SH-SY5Y (cell line): ENCODE measurements around the gene AIF1L.

ENCODE experiments used
- GATA2 ChIP-seq: IDR thresholded peaks from 2 replicates; pipeline ENCODE4 v1.6.1; 2011; ENCODE audit warnings: mild to moderate bottlenecking, low read depth, low read length
- GATA3 ChIP-seq: IDR thresholded peaks from 2 replicates; pipeline ENCODE4 v1.6.1; 2011; ENCODE audit warnings: low read depth, mild to moderate bottlenecking, low read length, moderate library complexity

The AIF1L gene

DNA sequence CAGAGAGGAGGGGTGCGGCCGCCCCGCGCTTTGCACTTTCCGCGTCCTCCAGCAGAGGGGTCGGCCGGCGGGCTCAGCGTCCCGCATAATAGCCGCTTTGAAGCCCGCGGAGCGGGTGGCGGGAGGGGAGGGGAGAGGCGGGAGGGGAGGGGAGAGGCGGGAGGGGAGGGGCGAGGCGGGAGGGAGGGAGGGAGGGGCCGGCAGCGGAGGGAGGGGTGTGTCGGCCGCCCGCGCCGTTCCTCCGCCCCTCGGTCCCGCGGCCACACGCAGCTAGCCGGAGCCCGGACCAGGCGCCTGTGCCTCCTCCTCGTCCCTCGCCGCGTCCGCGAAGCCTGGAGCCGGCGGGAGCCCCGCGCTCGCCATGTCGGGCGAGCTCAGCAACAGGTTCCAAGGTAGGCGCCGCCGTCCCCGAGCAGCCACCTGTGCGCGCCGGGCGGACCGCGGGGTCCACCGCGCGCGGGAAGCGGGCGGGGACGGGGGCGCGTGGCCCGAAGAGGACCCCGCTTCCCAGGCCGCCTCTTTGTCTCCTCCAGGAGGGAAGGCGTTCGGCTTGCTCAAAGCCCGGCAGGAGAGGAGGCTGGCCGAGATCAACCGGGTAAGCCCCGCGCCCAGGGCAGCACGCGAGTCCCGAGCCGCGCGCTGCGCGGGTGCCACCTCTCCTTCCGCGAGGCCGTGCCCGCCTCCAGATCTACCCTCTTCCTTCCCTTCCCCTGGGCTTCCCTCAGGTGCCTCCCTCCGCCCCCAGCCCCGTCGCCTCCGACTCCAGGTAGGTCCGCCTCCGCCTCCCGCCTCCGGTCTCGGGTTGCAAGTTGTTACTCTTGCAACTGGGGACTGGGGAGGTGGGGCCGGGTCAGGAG, at the start of gene AIF1L:
AIF1L (plus strand) TSS at position 263 of the 857 bp plus-strand sequence; CDS start at position 362, 99 bp downstream.
- TF ChIP-seq GATA2, result no peak
- TF ChIP-seq GATA3, result no peak

DNA sequence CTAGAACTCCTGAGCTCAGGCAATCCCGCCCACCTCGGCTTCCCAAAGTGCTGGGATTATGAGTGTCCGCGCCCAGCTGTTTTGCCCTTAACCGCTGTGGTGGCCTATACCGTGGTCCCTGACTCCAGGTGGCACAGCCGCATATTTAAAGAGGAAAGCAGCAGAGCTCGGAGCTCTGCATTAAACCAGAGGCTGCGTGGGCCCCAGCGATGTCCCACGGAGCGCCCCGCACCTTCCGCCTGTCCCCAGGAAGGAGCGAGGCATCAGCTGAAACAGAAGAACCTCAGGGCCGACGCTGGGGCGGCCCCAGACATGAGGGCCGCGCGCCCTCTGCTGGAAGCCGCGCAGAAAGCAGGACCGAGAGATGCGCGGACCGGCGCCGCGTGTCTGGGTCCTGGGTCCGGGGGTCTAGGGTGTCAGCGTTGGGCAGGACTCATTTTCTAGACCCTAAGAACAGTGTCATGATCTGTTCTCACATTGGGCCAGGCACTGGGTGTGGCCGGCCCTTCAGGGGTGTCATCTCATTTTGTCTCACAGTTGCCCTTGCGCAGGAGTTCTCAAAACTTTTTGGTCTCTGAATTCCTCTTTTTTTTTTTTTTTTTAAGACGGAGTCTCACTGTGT, 49.6 kb upstream of the AIF1L start:
- TF ChIP-seq GATA3, result no peak
- no peak for TF ChIP-seq GATA2

DNA sequence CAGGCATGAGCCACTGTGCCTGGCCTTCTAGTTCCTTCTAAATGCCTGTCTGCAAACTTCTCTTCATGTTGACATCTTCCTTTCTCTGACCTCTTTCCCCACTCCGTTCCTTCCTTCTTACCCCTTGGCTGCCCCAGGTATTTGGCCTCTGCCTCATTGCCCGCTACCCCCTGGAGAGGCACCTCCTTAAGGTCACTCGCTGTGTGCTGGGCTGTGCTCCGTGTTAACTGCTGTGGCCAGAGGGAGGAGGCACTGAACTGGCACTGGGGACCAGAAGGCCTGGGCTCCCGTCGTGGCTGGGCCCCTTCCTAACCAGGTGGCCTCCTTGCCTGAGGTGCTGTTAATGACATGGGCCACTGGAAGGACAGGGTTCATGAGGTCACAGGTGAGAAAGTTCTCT, 48.0 kb upstream of the AIF1L start:
- TF ChIP-seq GATA2, result no peak
- TF ChIP-seq GATA3, result no peak

DNA sequence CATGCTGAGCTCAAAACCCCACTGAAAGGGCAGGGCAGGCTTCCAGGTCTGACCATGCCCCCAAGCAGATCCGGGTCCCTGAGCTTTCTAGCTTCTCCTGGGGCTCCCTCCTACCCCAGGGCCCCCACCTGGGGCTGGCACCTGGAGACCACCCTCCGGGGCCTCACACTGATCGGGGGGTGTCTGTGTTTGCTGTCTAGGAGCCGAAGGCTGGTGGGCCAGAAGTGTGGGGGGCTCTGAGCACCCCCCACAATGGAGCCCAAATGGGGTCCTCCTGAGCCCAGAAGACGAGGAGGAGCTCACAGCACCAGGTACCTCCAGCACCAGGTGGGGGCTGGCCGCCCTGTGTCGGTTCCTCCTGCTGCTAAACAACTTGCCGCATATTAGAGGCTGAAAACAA, 47.5 kb upstream of the AIF1L start:
- TF ChIP-seq GATA2 (no peak), GATA3 (no peak)

- no peak for TF ChIP-seq GATA3
- TF ChIP-seq GATA2, result no peak
Measured at GRCh38 chr9:131049829-131050715, 46.3 kb upstream of the AIF1L start.

- no peak for TF ChIP-seq GATA3
- no peak for TF ChIP-seq GATA2
Measured at GRCh38 chr9:131050831-131051230, 45.5 kb upstream of the AIF1L start.

GRCh38 chr9:131051592-131052517, 44.5 kb upstream of the AIF1L start:
- no peak for TF ChIP-seq GATA3
- no peak for TF ChIP-seq GATA2

DNA sequence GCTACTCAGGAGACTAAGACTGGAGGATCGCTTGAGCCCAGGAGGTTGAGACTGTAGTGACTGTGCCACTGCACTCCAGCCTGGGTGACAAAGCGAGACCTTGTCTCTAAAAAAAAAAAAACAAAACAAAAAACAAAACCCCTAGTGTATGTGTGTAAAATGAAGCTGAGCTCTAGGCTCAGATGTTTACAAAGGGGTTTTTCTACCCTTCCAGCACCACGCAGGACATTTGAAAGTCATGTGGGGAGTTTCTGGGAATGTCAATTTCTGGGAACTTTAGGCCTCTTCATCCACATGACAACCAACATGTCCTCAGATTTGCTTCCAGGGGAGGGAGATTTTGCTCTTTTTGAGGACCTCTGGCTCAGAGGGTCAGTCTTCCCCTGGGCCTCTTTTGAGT, 42.4 kb upstream of the AIF1L start:
- TF ChIP-seq GATA3, result no peak
- no peak for TF ChIP-seq GATA2

GRCh38 chr9:131056781-131057506, 39.4 kb upstream of the AIF1L start:
- TF ChIP-seq GATA2 (no peak), GATA3 (no peak)

- no peak for TF ChIP-seq GATA3
- TF ChIP-seq GATA2, result no peak
Measured at GRCh38 chr9:131060900-131061630, 35.3 kb upstream of the AIF1L start.

GRCh38 chr9:131062969-131063368, 33.4 kb upstream of the AIF1L start:
- no peak for TF ChIP-seq GATA3
- TF ChIP-seq GATA2, result no peak

- TF ChIP-seq GATA3, result no peak
- no peak for TF ChIP-seq GATA2
Measured at GRCh38 chr9:131065599-131065998, 30.7 kb upstream of the AIF1L start.

GRCh38 chr9:131067625-131068024, 28.7 kb upstream of the AIF1L start:
- TF ChIP-seq GATA3 (no peak), GATA2 (no peak)
